AG04450 (cell line): ENCODE results near the gene MRPL12. TPM values are rescaled to one million over a fixed set of nuclear protein-coding genes. Genes with fewer than 3 reads are reported as not detected.

Experiments
- CTCF ChIA-PET: fragments of 300-600, 350-600 bp; formaldehyde crosslinking; extraction: SDS; loops from one replicate; lab custom pipeline; 2022; ENCODE audit warnings: antibody characterized with exemption, inconsistent platforms; lab: Charles Lee
- POLR2A ChIA-PET: fragments of 350-600 bp; formaldehyde crosslinking; extraction: SDS; loops from one replicate; lab custom pipeline; 2021; ENCODE audit warnings: antibody characterized with exemption, inconsistent platforms; lab: Yijun Ruan, JAX
- DNase-seq: peaks from one replicate; pipeline ENCODE4 v3.0.0-alpha.2; 2011; ENCODE audit warnings: low read depth, low spot score
- H3K27ac ChIP-seq: one replicate; pipeline ENCODE4 v1.5.1; 2012; ENCODE audit warnings: low read depth, low read length, control low read depth
- H3K27me3 ChIP-seq: one replicate; pipeline ENCODE4 v1.6.0; 2012; ENCODE audit warnings: low read length; ENCODE audit not compliant: control insufficient read depth, insufficient read depth
- H3K4me3 ChIP-seq: 2 replicates; pipeline ENCODE4 v1.5.1; 2011; ENCODE audit warnings: mild to moderate bottlenecking, low read depth, low read length, control low read depth
- H3K9me3 ChIP-seq: 2 replicates; pipeline ENCODE4 v1.5.1; 2012; ENCODE audit warnings: low read length; ENCODE audit not compliant: control insufficient read depth, insufficient read depth
- CTCF ChIP-seq: IDR thresholded peaks from 2 replicates; pipeline ENCODE4 v1.5.1; 2011; ENCODE audit warnings: low read depth, low read length, control low read depth, inconsistent platforms
- polyA plus RNA-seq: library from polyadenylated mRNA; depleted of rRNA; stranded (reverse); fragments of >200 nt; gene quantifications from 2 replicates; pipeline ENCODE4 v1.2.3, GENCODE V29; 2011

Gene MRPL12
- polyA plus RNA-seq, 1 experiment: 52.1 TPM

GRCh38 chr17:81680150-81680549 is 23.0 kb upstream of the MRPL12 start:
- Histone ChIP-seq H3K27ac (peak overlapping the region; percentile 11), H3K9me3 (no peaks in the 10 kb centered on the region; the same call in 1 of the 2 replicates), H3K27me3 (no peaks in the 10 kb centered on the region), H3K4me3 (no peak overlapping the region)
- TF ChIP-seq CTCF: no peak
- CTCF ChIA-PET: no interaction called here
- POLR2A ChIA-PET: interaction anchor here (0.7 kb wide), 1 partner anchor 38 kb away, joined by 5 read pairs; no protein-coding TSS in a partner anchor
- DNase-seq: no peak

GRCh38 chr17:81681672-81682071 is 21.5 kb upstream of the MRPL12 start:
- Histone ChIP-seq H3K27me3 (no peaks in the 10 kb centered on the region), H3K4me3 (no peak overlapping the region), H3K27ac (no peak overlapping the region), H3K9me3 (no peaks in the 10 kb centered on the region; the same call in 1 of the 2 replicates)
- TF ChIP-seq CTCF: no peak
- ChIA-PET POLR2A (no interaction called here), CTCF (no interaction called here)
- no peak for DNase-seq

GRCh38 chr17:81682565-81683207 is 20.5 kb upstream of the MRPL12 start:
- H3K9me3 ChIP-seq: no peaks in the 10 kb centered on the region; the same call in 1 of the 2 replicates
- no peak for DNase-seq
- H3K27me3 ChIP-seq: no peaks in the 10 kb centered on the region
- CTCF ChIA-PET: interaction anchor here (1.2 kb wide), 1 partner anchor 82 kb away, joined by 3 read pairs; no protein-coding TSS in a partner anchor
- POLR2A ChIA-PET: interaction anchor here (0.6 to 3.4 kb wide), 5 partner anchors 17 to 678 kb away, joined by 3 to 35 read pairs (median 7); partner anchors contain the start of genes CCDC137, MRPL12, NPLOC4 and OXLD1
- no peak for TF ChIP-seq CTCF
- H3K4me3 ChIP-seq: peak overlapping the region; percentile 92
- H3K27ac ChIP-seq: peak overlapping the region; percentile 65

GRCh38 chr17:81683208-81683583 is 20.0 kb upstream of the MRPL12 start:
- ChIA-PET CTCF (interaction anchor here (1.2 kb wide), 1 partner anchor 82 kb away, joined by 3 read pairs; no protein-coding TSS in a partner anchor), POLR2A (interaction anchor here (0.6 to 3.4 kb wide), 12 partner anchors 9 to 678 kb away, joined by 3 to 35 read pairs (median 3); partner anchors contain the start of genes CCDC137, MRPL12, NPLOC4 and OXLD1)
- no peak for TF ChIP-seq CTCF
- Histone ChIP-seq H3K27ac (peak overlapping the region; percentile 65), H3K4me3 (peak overlapping the region; percentile 92), H3K27me3 (no peaks in the 10 kb centered on the region), H3K9me3 (no peaks in the 10 kb centered on the region; the same call in 1 of the 2 replicates)
- no peak for DNase-seq
